IPS-NIHi11 (cell line): ENCODE results near the gene TSGA10.
"Not testable (repeated sequence)": the region's sequence is repeated elsewhere in the genome, so short reads cannot be mapped to it uniquely, and the experiment has no call there.

Experiments
- DNase-seq: peaks from one replicate; pipeline ENCODE4 v3.0.0; 2012; ENCODE audit warnings: mixed read lengths, low spot score

Gene TSGA10

DNA sequence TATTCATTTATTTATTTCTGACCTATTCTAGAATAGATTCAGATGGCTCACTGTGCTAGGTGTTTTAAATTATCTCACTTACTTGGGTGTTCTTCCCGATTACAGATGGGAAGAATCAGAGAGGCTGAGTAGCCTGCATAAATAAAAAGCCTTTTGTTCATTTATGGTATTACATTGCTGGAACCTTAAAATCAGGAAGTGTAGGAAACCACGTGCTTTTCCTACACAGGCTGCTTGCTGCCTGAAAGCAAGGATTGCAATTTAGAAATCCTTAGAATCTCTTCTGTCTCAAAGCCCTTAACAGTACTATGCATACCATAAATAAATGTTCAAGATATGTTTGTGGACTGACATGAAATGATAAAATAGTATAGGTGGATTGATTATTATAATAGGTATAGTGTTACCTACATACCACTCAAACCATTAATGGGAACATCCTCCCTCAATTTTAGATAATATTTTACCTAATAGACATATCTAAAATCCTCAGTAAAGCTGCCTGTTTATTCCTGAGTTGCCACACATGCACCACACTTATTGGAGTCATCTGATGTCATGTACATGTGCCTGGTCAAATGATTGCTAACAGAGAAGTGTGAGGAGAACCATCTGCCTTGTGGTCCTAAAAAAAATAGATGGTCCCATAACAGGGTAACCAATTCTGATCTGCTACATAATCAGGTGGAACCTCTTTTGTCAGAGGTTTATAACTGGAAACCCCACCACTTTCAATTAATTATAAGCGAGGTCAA lies 86.7 kb downstream of the TSGA10 start:
- DNase-seq, result no peak

DNA sequence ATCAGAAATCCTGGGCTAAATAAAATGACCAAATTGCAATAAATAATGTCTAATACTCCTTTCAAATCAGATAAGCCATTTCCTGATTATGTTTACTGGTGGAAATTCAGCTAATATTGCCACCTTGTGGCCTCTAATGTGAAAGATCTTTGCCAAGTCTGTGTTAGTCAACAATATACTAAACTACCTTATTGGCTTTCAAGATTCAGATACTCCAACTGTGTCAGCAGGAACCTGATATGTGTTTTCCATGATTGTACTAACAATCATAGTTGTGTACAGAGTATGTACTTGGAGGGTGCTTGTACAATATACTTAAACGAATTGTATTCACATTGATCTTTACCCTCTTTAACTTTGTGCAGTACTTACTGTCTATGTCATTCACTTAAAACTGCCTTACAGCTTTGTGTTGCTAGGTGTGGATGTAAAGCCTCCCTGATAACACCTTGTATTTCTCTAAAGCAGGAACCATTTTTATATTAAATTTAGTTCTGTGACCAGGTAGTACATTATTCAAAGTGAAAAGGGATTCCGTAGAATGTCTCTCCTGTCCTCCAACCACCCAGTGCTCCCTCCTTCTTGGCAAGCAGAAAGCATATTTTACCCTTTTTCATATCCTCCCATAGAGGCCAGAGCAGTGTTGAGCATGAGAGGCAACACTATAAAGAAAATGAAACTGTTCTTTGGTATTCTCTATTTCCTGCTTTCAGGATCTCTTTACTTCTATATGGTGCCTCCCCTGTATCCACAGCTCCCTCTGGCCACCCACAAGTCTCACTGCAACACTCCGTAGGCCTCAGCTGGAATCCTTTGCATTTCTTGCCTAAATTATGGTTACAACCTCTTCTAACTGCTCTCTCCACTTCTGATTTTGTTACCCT lies 88.4 kb downstream of the TSGA10 start:
- DNase-seq, result peak; percentile 32

- DNase-seq, result not testable (repeated sequence)
These were observed 105.6 kb downstream of the TSGA10 start for GRCh38 chr2:99049187-99049586.

- not testable (repeated sequence) for DNase-seq
These were observed 113.9 kb downstream of the TSGA10 start for GRCh38 chr2:99040736-99041300.

DNA sequence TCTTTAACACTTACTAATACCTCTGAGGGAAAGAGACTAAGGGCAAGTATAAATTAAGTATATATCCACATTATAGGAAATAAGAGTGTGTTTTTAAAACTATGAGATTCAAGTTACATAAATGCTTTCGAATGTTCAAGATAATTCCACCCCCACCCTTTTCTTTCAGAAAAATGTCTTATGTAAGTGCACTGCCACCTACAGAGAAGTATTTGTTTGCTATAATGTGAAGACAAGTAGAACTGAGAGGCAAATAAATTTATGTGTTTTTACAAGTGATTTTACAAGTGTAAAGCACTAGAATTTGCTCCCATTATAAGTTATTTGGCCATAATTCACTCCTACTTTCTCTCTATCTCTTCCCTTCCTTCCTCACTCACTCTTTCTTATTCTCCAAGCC lies 118.8 kb downstream of the TSGA10 start:
- DNase-seq, result no peak

DNA sequence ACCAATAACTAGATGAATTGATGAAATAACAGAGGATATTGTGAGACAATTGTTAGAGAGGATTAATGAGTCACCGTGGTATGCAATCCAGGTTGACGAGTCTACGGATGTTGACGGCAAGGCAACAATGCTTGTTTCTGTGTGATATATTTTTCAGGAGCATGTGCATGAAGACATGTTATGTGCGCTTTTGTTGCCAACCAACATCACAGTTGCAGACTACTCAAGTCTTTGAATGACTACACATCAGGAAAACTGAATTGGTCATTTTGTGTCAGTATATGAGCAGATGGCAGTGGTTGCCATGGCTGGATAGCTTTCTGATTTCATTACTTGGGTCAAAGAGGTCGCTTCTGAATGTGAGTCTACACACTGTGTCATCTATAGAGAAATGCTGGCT lies 122.0 kb downstream of the TSGA10 start:
- no peak for DNase-seq

DNA sequence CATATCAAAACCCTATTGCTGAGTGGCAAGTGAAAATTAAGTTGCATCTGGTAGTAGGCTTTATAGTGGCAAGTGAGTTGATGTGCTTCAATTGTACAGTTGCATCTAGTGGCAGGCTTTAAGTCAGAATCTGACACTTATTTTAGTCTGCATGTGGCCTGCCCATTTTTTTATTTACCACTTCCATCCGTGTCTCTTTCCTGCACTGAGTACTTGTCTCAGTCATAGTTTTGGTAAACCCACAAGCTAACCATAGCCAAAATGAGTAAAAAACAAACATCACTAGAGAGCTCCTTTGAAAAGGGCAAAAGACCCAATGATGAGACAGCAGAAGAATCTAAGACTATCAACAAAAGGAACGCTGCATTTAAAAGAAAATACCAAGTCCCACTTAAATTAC lies 122.7 kb downstream of the TSGA10 start:
- DNase-seq, result no peak

GRCh38 chr2:99031481-99031880 lies 123.3 kb downstream of the TSGA10 start:
- DNase-seq, result no peak

DNA sequence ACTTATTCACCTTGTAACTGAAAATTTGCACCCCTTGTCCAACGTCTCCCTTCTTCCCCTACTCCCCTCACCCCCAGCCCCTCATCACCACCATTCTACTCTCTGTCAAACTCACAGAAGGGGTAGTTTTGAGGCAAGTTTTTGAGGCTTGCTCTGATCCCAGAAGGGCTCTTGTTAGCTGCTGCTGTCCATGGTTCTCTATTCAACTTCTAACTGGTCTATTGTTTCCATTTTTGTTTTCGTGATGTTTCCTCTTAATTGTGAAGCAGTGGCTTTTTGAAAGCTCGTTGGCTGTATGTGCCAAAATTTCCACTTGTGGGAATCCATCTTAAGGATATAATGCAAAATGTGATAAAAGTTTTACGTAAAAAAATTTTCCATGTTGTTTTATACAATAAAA lies 126.2 kb downstream of the TSGA10 start:
- no peak for DNase-seq

DNA sequence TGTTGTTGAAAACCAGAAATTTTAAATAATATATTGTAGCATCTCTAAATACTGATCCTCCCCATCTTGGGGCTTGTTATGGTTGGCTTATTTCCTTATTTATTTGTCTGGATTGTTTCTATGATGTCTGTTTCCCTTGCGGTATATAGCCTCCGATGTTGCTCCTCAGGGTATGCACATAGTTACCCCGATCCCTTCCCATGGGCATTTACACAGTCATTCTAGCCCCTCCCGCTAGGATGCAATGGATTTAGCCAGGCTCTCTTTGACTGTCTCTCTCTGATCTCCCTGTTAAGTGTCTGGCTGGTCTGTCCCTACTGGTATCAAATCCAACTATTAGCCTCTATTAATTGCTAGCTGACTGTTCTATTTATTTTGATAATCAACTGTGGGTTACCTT lies 126.9 kb downstream of the TSGA10 start:
- DNase-seq, result no peak

DNA sequence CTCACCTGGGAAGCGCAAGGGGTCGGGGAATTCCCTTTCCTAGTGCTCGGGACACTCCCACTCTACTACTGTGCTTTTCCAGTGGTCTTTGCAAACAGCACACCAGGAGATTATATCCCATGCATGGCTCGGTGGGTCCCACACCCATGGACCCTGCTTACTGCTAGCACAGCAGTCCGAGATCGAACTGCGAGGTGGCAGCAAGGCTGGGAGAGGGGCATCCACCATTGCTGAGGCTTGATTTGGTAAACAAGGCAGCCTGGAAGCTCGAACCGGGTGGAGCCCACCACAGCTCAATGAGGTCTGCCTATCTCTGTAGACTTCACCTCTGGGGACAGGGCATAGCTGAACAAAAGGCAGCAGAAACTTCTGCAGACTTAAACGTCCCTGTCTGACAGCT lies 154.0 kb downstream of the TSGA10 start:
- DNase-seq, result no peak

DNA sequence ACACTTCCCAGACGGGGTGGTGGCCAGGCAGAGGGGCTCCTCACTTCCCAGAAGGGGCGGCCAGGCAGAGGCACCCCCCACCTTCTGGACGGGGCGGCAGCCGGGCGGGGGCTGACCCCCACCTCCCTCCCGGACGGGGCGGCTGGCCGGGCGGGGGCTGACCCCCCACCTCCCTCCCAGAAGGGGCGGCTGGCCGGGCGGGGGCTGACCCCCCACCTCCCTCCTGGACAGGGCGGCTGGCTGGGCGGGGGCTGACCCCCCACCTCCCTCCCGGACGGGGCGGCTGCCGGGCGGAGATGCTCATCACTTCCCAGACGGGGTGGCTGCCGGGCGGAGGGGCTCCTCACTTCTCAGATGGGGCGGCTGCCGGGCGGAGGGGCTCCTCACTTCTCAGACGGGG lies 166.0 kb downstream of the TSGA10 start:
- DNase-seq, result not testable (repeated sequence)

DNA sequence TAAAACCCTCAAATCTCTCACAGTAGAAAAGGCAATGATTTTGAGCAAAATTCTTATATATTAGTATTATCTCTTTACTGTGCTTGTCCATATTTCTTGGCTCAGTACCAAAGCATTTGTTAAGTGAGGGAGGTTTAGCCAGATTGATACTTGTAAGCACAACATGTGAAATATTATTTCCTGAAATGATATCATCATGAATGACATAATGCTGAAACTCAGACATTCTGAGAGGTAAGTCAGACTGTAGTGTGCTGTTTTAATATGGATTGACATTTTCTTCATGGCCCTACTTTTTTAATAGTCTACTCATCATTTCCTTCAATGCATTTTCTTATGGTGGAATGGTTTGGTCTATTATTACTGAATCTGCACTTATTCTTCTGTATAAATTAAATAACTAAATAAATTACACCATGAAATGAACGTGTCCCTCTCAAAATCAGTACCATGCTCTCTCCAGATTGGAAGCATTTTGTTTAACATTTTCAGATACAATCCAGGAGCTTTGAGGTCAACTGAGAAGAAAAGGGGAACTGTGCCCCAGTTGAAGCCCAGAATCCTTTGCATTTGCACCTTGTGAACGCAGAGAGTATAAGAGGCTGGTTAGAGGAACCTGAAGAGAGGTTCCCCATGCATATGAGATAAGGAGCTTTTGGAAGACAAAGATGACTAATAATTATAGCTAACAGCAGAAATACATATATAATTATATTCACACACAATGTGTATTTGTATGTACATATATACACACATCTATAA lies 168.7 kb downstream of the TSGA10 start:
- DNase-seq, result no peak

GRCh38 chr2:98975611-98976010 lies 179.1 kb downstream of the TSGA10 start:
- no peak for DNase-seq

- DNase-seq, result no peak
These were observed 182.1 kb downstream of the TSGA10 start for GRCh38 chr2:98972582-98973167.

- no peak for DNase-seq
These were observed 194.8 kb downstream of the TSGA10 start for GRCh38 chr2:98959810-98960507.

DNA sequence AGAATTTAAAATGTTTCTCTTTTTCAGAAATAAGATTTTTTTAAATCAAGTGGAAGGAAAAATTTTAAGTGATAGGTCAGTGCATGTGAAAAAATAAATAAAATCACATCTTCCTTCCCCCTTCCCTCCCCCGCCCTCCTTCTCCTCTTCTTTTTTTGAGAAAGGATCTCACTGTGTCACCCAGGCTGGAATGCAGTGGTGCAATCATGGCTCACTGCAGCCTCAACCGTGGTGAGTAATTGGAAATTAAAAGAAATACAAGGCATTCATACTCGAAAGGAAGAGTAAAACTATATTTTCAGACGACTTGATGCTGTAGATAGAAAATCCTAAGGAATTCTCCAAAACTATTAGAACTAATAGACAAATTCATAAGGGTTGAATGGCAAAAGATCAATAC lies 201.8 kb downstream of the TSGA10 start:
- no peak for DNase-seq

- DNase-seq, result no peak
These were observed 205.6 kb downstream of the TSGA10 start for GRCh38 chr2:98948956-98949739.

DNA sequence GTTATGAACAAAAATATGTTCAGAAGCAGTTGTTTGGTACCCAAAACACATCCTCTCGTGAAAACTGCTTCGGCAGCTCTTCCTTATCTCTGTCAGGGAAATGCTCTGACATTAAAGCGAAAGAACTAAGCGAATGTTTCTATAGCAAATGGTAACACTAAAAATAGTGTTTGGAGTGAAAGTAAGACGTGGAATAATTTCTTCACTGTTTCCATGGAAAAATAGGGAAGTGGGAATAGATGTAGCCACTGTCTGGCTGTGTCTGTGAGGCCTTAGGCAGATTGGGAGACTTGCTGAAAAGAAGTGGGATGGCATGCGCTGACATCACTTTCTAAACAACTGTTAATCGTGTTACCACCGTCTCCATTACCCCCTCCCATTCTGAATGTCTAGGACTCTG lies 207.2 kb downstream of the TSGA10 start:
- no peak for DNase-seq
